Hepatocyte (in vitro differentiated cells): Measurements from ENCODE around the gene WDR18. TPM values are rescaled to one million over a fixed set of nuclear protein-coding genes. Genes with fewer than 3 reads are reported as not detected.

Experiments
- DNase-seq: peaks from one replicate; pipeline ENCODE4 v3.0.0-alpha.2; 2016; ENCODE audit warnings: low spot score
- H2AFZ ChIP-seq: fragments of 200-600 bp; sonication (generic); 2 replicates; pipeline ENCODE4 v1.6.0; 2016; ENCODE audit warnings: antibody characterized with exemption, mild to moderate bottlenecking
- H3K27ac ChIP-seq: fragments of 200-600 bp; sonication (generic); 2 replicates; pipeline ENCODE4 v1.5.1; 2016; ENCODE audit warnings: mild to moderate bottlenecking
- H3K27me3 ChIP-seq: fragments of 200-600 bp; sonication (generic); 2 replicates; pipeline ENCODE4 v1.6.1; 2016
- H3K36me3 ChIP-seq: fragments of 200-600 bp; sonication (generic); replicated peaks from 2 replicates; pipeline ENCODE4 v1.5.1; 2016; ENCODE audit warnings: low read depth; ENCODE audit not compliant: insufficient read depth
- H3K4me1 ChIP-seq: fragments of 200-600 bp; sonication (generic); 2 replicates; pipeline ENCODE4 v1.5.1; 2016; ENCODE audit warnings: mild to moderate bottlenecking, moderate library complexity; ENCODE audit not compliant: insufficient read depth
- H3K4me2 ChIP-seq: fragments of 200-600 bp; sonication (generic); 2 replicates; pipeline ENCODE4 v1.6.0; 2016
- H3K4me3 ChIP-seq: fragments of 200-600 bp; sonication (generic); 2 replicates; pipeline ENCODE4 v1.5.1; 2016; ENCODE audit warnings: mild to moderate bottlenecking
- H3K79me2 ChIP-seq: fragments of 200-600 bp; sonication (generic); 2 replicates; pipeline ENCODE4 v1.6.0; 2017; ENCODE audit warnings: mild to moderate bottlenecking
- H3K9me2 ChIP-seq: fragments of 200-600 bp; sonication (generic); replicated peaks from 2 replicates; pipeline ENCODE4 v1.6.0; 2017; ENCODE audit warnings: mild to moderate bottlenecking; ENCODE audit not compliant: insufficient read depth
- H3K9me3 ChIP-seq: fragments of 200-600 bp; sonication (generic); 2 replicates; pipeline ENCODE4 v1.5.1; 2016; ENCODE audit warnings: low read depth, mild to moderate bottlenecking
- H4K20me1 ChIP-seq: fragments of 200-600 bp; sonication (generic); 2 replicates; pipeline ENCODE4 v1.6.0; 2016; ENCODE audit warnings: mild to moderate bottlenecking; ENCODE audit not compliant: insufficient read depth, poor library complexity, severe bottlenecking
- CTCF ChIP-seq: fragments of 200-600 bp; sonication (generic); IDR thresholded peaks from 2 replicates; pipeline ENCODE4 v1.5.1; 2016; ENCODE audit warnings: antibody characterized with exemption, mild to moderate bottlenecking; ENCODE audit not compliant: poor library complexity
- EZH2 ChIP-seq: fragments of 200-600 bp; sonication (generic); IDR thresholded peaks from 2 replicates; pipeline ENCODE4 v1.6.1; 2016; ENCODE audit warnings: antibody characterized with exemption, mild to moderate bottlenecking, borderline replicate concordance
- EZH2phosphoT487 ChIP-seq: fragments of 200-600 bp; sonication (generic); IDR thresholded peaks from one replicate; pipeline ENCODE4 v1.6.1; 2018; ENCODE audit warnings: antibody characterized with exemption, mild to moderate bottlenecking, low read depth, moderate library complexity; ENCODE audit not compliant: unreplicated experiment, severe bottlenecking
- WGBS: methylation state at CpG from one replicate; pipeline ENCODE4 v1.1.6; 2016; ENCODE audit warnings: low lambda C conversion rate; ENCODE audit errors: missing lambda C conversion rate; 5-methylcytosine and 5-hydroxymethylcytosine counted together
- polyA plus RNA-seq: library from polyadenylated mRNA; unstranded; fragments of >200 nt; fragmentation: Nextera tagmentation; extraction: Ambion mirVana; gene quantifications from 2 replicates; pipeline ENCODE4 v1.2.1, GENCODE V29; 2016
- total RNA-seq: library from RNA; depleted of rRNA; stranded (reverse); fragments of >200 nt; gene quantifications from 2 replicates; pipeline ENCODE4 v1.2.3, GENCODE V29; 2014

Gene WDR18
- total and polyA plus RNA-seq, 2 experiments from 2014 or later = 60.0 to 169 TPM

- TF ChIP-seq CTCF (no peak), EZH2 (no peak), EZH2phosphoT487 (no peak)
- Histone ChIP-seq H2AFZ (no peak overlapping the region), H3K4me2 (peak overlapping the region; percentile 88), H3K36me3 (no peaks in the 10 kb centered on the region), H4K20me1 (no peaks in the 10 kb centered on the region), H3K27ac (peak overlapping the region; percentile 100), H3K79me2 (peaks cover 86% of the 10 kb centered on the region), H3K9me3 (no peaks in the 10 kb centered on the region), H3K4me3 (no peak overlapping the region), H3K4me1 (peaks cover 81% of the 10 kb centered on the region), H3K27me3 (no peaks in the 10 kb centered on the region), H3K9me2 (no peaks in the 10 kb centered on the region)
- no peak for DNase-seq
- WGBS = 62% methylated on average over 14 of the region's 14 CpGs
These were observed 29.9 kb upstream of the WDR18 start for GRCh38 chr19:954272-954671.

GRCh38 chr19:954672-955494, 29.3 kb upstream of the WDR18 start:
- TF ChIP-seq EZH2 = no peak
- no peak for TF ChIP-seq CTCF
- no peak for TF ChIP-seq EZH2phosphoT487
- peaks cover 86% of the 10 kb centered on the region for H3K79me2 ChIP-seq
- H3K27ac ChIP-seq = peak overlapping the region; percentile 100
- H3K9me3 ChIP-seq = no peaks in the 10 kb centered on the region
- peaks cover 81% of the 10 kb centered on the region for H3K4me1 ChIP-seq
- H3K36me3 ChIP-seq = no peaks in the 10 kb centered on the region
- no peak overlapping the region for H2AFZ ChIP-seq
- H3K4me2 ChIP-seq = peak overlapping the region; percentile 88
- DNase-seq = peak; percentile 66
- H3K4me3 ChIP-seq = no peak overlapping the region
- no peaks in the 10 kb centered on the region for H3K9me2 ChIP-seq
- no peaks in the 10 kb centered on the region for H3K27me3 ChIP-seq
- WGBS = 60% methylated on average over 41 of the region's 43 CpGs
- H4K20me1 ChIP-seq = no peaks in the 10 kb centered on the region

- peak overlapping the region; percentile 100 for H3K27ac ChIP-seq
- no peaks in the 10 kb centered on the region for H4K20me1 ChIP-seq
- no peak overlapping the region for H2AFZ ChIP-seq
- H3K36me3 ChIP-seq = no peaks in the 10 kb centered on the region
- H3K79me2 ChIP-seq = peaks cover 89% of the 10 kb centered on the region
- no peak for TF ChIP-seq EZH2
- no peak for TF ChIP-seq CTCF
- no peak for TF ChIP-seq EZH2phosphoT487
- peak overlapping the region; percentile 88 for H3K4me2 ChIP-seq
- no peaks in the 10 kb centered on the region for H3K27me3 ChIP-seq
- H3K4me3 ChIP-seq = peak overlapping the region; percentile 14
- peak; percentile 82 for DNase-seq
- H3K4me1 ChIP-seq = peaks cover 81% of the 10 kb centered on the region
- H3K9me3 ChIP-seq = no peaks in the 10 kb centered on the region
- 46% methylated on average over 54 of the region's 55 CpGs for WGBS
- H3K9me2 ChIP-seq = no peaks in the 10 kb centered on the region
These were observed 28.1 kb upstream of the WDR18 start for GRCh38 chr19:955803-956765.
